Epithelial cell of esophagus (primary cell): ENCODE results near the gene FBXL22.
A peak's percentile ranks its signal among the peaks of the same experiment; 100 is the strongest.

Source experiments
- DNase-seq: peaks from one replicate; pipeline ENCODE4 v3.0.0; 2010; ENCODE audit warnings: low read depth
- H3K4me3 ChIP-seq: 2 replicates; pipeline ENCODE4 v1.5.1; 2011; ENCODE audit warnings: mild to moderate bottlenecking, low read length, control low read depth
- CTCF ChIP-seq: IDR thresholded peaks from 2 replicates; pipeline ENCODE4 v1.5.1; 2011; ENCODE audit warnings: low read depth, mild to moderate bottlenecking, low read length, control low read depth, inconsistent platforms; ENCODE audit not compliant: insufficient read depth; ENCODE audit errors: missing control alignments

Gene FBXL22

DNA sequence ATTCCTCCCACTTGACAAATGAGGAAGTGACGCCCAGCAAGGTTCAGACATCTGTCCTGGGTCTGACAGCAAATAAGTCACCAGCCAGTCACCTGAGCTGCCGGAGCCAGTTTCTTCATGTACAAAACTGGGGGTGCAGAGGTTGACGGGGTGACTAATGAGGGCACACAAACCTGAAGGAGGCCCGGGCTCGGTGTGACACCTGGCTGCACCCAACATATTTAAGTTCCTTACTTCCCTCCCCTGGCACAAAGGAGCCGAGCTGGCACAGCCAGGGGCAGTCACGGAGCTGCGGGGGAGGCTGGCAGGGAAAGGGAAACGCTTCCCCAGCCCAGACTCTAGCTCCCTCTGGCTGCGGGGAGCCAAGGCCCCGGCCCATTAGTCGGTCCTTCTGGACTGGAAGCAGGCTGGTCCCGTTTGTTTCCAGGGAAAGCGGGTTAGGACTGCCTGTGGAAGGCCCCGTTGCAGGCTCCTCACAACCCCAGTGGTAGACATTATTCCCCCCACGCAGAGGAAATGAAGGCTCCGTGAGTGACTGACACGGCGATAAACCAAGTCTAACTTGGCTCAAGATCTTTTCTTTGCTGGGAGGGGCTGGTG is 2.3 kb downstream of the FBXL22 start:
- H3K4me3 ChIP-seq = peak overlapping the region; percentile 64
- peak; percentile 77 for DNase-seq
- peak; percentile 72 for TF ChIP-seq CTCF

DNA sequence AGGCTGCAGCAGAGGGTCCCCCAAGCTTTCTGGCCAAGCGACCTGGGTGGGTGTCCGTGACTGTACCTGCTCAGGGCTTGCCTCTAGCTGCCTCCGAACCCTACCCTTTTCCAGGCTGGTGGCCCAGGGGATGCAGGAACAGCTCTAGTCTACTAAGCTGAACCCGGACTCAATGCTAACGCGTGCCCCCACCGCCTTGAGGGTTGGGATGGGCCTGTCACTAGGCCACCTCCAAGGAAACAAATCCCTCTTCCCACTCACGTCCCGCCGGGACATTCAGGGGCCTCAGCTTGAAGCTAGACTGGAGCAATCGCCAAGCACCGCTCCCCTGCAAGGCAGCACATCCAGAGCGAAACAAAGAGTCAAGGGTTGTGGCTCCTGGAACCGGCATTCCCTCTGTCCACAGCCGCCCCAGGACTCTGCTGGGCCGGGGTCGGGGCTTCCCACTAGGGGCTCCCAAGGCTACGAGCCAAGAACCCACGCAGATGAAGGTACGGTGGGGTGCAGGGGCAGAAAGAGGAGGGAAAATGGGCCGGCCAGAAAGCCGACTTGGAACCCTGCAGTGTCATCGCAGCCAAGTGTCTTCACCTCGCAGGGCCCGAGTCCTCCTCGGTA is 2.9 kb downstream of the FBXL22 start:
- DNase-seq = peak; percentile 17
- peak overlapping the region; percentile 64 for H3K4me3 ChIP-seq
- no peak for TF ChIP-seq CTCF

- H3K4me3 ChIP-seq = peak overlapping the region; percentile 85
- no peak for TF ChIP-seq CTCF
Measured at GRCh38 chr15:63600616-63601025, 3.4 kb downstream of the FBXL22 start.

DNA sequence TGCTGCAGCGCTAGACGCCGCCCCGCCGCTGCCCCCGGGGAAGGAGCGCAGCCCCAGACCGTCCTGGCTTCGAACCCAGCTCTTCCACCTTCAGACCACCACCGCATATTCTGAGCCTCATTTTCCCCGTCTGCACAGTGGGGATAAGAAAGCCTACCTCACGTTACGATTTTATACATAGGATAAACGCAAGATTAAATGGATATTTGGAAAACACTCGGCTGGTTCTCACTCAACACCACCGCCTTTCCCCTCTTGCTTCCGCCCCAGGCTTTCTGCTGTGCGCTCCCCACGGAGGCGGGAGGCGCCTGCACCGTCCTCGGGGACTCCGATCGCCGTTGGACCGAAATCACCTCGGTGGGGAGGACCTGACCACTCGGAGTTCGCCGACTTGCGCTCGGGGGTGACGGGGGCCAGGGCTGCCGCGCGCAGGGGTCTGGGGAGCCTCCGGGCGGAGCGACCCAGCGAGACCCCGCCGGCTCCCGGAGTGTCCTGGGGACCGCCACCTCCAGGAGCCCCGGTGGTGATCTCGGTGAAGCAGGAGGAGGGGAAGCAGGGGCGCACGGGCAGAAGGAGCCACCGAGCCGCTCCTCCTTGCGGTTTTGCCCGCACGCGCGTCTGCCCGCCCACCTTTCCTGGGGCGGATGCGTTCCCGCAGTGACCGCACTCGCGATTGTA is 4.0 kb downstream of the FBXL22 start:
- H3K4me3 ChIP-seq = peak overlapping the region; percentile 85
- DNase-seq = peak; percentile 27
- TF ChIP-seq CTCF = no peak

More at GRCh38 chr15:63600616-63601025, 3.4 kb downstream of the FBXL22 start:
- peak; percentile 94 for DNase-seq

GRCh38 chr15:63601704-63602185 is 4.6 kb downstream of the FBXL22 start:
- no peak for DNase-seq
- H3K4me3 ChIP-seq = peak overlapping the region; percentile 85
- no peak for TF ChIP-seq CTCF

- no peak overlapping the region for H3K4me3 ChIP-seq
- TF ChIP-seq CTCF = no peak
- no peak for DNase-seq
Measured at GRCh38 chr15:63602595-63602994, 5.4 kb downstream of the FBXL22 start.
